HG02852 (cell line): ENCODE results near the gene PGM5.

Experiments used
- ATAC-seq: cut with Tn5 transposase; IDR thresholded peaks from one replicate; pipeline ENCODE4 v1.9.1; 2021; ENCODE audit warnings: mild to moderate bottlenecking, moderate library complexity; ENCODE audit not compliant: unreplicated experiment

PGM5 gene

DNA sequence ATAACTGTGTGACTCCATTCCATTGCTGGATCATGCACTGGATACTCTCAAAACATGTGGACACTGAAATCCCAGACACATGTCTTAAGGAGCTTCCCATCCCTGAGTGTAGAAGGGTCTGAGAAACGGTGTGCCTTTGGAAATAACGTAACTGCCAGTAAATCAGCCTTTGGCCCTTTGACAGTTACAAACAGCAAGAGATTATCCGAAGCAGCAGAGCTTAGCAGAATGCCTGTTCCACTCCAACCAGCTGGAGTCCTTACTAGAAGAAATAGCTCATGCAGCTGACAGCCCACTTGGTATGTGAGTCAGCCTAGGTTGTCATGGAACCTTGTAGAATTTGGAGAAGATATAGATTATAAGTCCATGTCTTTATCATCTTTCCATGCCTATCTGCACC lies 177.3 kb downstream of the PGM5 start:
- ATAC-seq: no peak

GRCh38 chr9:68536876-68537615 lies 180.6 kb downstream of the PGM5 start:
- ATAC-seq: no peak

DNA sequence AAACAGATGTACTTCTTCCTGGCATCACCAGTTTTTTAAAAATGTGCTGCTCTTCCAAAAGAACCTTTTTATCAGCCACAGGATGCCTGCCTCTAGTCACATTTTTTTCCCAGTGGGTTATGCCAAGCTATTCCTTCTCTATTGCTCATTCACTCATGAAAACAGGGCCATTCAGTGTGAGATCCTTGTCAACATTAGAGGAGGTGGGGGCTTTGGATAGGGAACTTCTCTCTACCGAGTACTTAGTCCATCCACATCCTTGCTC lies 181.1 kb downstream of the PGM5 start:
- ATAC-seq: no peak

- no peak for ATAC-seq
Observed at GRCh38 chr9:68538200-68538599, 181.8 kb downstream of the PGM5 start.

GRCh38 chr9:68540712-68541535 lies 184.5 kb downstream of the PGM5 start, which contains the start of gene TMEM252:
Gene TMEM252, minus strand, starts transcription at chr9:68540883. Its CDS starts 69 bp downstream, at chr9:68540814.
- ATAC-seq: no peak

- no peak for ATAC-seq
Observed at GRCh38 chr9:68541568-68541967, 185.2 kb downstream of the PGM5 start.

- ATAC-seq: peak; percentile 49
Observed at GRCh38 chr9:68545033-68545705, 188.8 kb downstream of the PGM5 start.

DNA sequence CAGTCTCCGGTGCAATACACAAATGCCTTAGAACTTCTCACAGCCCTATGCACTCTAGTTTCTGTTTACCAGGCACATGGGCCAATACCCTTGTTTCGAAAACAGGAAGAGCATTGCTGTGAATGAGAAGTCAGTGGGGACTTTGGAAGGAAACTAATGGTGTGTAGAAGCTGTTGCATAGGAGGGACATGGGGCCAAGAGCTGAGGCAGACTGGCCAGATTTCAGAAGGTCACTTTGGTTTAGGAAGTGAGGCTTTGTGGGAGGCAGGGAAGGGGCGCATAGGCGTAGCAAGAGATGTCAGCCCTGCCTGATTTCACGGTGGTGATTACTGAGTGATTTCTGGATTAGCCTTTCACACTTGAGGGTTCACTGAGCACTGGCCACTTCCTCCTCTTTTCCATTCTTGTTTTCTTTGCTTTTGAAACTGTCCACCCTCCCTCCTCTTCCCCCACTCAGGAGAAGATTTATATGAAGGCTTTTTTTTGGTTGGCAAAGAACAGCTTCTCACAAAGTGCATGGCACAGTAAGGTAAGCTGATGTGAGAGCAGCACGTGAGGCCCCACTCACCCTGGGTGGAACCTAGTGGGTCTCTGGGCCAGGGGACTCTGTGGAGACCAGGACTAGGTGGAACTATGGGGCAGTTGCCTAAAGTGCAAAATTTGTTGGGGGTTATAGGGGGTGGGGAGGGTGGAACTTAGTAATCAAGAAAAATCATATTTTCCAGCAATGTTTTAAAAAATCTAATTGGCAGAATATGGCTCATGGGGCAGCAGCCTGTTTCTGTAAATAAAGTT lies 190.4 kb downstream of the PGM5 start:
- ATAC-seq: peak; percentile 76

- no peak for ATAC-seq
Observed at GRCh38 chr9:68547417-68547816, 191.0 kb downstream of the PGM5 start.

- no peak for ATAC-seq
Observed at GRCh38 chr9:68548241-68548640, 191.8 kb downstream of the PGM5 start.

DNA sequence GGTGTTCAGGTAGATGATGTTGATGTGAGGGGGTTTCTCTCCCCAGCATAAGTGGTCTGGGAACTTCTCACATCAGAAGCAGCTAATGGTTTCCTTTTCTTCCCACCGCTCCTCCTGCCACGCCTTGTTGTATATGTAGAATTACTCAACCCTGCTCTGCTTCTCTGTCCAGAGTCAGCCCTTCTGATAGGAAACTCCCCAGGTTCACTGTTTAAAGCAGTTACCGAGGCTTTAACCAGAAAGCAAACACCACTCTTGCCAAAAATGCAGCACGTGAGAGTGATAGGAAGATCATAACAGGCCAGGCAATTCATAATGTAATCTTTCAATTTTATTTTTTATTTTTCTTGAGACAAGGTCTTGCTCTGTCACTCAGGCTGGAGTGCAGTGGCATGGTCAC lies 194.8 kb downstream of the PGM5 start:
- no peak for ATAC-seq

DNA sequence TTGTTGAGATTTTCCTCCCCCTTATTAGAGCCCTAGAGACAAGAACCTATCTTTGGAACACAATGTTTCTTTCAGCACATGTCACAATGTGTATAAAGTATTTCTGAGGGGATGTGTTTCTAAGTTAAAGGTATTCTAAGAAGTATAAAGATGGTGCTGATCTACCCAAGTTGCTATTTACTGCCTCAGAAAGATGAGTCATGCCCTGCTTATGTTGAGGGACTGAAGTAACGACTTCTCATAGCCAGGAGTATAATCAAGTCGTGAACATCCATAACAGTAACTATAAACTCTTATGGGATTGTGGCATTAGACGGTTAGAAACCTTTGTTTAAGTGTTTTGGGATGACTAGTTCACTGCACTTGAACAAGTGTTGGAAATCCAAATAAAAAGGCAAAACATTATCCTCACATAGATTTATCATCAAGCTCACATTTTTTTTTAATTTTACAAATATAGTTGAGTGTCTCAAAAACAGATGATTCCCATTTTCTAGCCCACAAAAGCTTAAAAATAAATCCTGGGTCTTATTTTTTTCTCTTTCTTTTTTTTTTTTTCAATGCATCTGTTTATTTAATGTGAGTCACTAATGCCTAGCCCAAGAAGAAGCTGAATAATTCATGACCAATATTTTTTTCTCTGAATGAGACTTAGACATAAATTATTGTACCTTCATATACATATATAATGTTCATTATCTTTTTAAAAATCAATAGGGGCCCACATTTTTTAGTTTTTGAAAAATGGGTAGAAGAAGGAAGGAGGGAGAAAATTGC lies 196.5 kb downstream of the PGM5 start:
- no peak for ATAC-seq

DNA sequence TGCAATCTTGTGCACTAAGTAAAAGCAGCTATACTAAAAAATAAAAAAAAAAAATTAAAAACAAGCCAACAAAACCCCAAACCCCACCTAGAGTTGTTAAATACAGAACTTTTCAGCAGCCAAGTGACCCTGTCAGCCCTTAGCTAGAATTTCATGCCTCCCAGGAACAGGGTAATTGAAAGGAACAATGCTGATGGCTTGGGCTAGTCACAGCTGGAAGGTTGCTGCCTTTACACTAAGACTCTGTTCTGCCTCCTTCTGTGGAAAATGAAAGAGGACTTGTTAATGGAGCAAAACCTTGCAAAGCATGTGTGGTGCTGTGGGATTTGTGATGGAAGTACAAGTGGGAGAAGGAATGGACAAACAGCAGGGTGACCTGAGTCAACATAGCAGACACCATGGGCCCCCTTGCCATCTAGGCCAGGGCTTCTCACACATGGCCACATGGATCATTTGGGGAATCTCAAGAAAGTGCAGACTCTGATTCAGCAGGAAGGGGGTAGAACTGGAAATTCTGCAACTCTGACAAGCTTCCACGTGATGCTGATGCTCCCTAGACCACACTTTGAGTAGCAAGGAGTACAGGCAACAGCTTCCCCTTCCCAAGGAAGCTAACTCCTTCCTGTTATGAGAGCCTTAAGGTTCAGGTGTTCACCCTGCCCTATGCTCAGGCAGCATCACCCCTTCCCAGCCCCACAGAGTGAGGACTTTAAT lies 199.2 kb downstream of the PGM5 start:
- ATAC-seq: no peak

GRCh38 chr9:68558545-68558944 lies 202.1 kb downstream of the PGM5 start:
- no peak for ATAC-seq

DNA sequence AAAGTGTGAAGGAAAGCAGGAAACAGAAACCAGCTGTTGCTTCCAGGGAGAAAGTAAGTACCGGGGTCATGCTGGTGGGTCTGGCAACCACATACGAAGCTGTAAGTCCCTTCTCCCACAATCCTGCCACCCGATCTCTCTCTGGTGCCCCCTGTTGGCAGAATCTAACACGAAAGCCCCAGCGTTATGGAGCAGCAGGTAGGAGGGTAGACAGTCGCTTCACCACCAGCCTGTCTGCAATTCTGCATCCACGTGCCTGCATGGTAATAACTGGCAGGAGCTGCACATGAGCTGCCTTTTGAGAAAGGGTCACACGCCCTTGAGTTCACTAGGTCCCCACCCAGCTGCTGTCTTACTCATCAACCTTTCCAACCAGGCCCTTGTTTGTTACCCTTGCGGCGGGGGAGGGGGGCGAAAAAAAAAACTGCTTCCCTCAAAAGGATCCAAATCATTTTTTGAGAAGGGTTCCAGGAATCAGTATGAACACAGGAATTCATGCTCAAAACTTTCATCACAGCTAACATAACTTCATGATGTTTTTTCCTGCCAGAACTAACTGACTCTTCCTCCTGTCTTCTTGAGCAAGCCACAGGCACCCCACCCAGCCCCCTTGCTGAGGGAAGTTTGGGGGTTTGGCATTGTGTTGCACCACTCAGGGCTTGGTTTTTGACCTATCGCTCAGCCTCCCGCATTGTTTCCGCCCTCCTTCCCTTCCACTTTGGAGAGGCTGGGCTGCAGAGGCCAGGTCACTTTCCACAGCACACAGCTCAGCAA lies 203.8 kb downstream of the PGM5 start:
- peak; percentile 52 for ATAC-seq

GRCh38 chr9:68562461-68562860 lies 206.1 kb downstream of the PGM5 start:
- ATAC-seq: no peak

DNA sequence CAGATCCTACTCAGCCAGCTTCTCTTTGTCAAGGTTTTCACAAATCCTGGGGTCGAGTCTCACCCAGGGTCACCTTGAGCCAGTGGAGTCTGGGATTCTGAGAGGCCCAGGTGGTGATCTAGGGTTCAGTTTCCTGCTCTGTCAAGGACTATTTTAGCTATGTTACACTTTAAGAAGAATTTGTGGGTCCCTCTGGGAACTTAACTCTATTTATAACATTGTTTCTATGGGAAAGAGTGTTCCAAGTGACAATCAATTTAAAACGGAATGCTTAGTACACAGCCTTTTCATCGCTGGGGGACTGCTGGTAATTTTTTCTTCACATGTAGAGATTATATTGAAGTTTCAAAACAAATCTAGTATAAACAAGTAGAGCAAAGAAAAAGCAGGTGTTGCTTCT lies 211.2 kb downstream of the PGM5 start:
- no peak for ATAC-seq

DNA sequence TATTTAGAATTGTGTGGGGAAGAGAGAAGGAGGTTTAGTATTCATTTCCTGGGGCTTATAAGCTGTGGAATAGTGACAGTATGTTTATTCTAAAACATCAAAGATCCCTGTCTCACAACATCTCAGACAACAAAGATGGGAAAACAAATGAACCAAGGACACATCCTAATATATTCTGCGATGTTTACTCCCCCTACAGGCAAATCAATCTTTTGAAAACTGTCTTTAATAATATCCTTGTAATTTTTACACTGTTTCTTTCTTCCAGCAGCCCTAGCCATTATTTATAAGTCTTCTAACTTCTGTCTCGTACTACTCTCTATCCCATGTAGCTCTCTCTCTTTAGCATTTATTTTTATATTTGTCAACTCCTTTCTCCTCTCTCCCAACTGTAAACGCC lies 217.7 kb downstream of the PGM5 start:
- ATAC-seq: no peak

DNA sequence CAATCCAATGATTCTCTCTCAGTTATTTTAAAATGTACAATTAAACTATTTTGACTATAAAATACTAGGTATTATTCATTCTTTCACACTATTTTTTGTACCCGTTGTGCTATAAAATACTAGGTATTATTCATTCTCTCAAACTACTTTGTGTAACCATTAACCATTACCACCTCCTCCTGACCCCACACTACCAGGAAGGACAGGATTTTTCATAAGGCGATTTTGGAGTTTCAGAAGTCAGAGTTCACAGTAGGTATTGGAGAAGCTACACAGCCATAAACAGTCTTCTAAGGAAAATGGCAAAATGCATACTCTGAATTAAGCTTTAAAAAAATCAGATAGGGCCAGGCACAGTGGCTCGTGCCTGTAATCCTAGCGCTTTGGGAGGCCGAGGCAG lies 219.4 kb downstream of the PGM5 start:
- ATAC-seq: no peak
